ENCODE data around the gene IGF2. TPM values are rescaled to one million over a fixed set of nuclear protein-coding genes. Genes with fewer than 3 reads are reported as not detected.

The IGF2 gene
- total and polyA plus RNA-seq, 4 donors, result 0.67 to 620 (median 42.6) TPM

Small RNA genes within 50 kb of the gene (microRNA-seq; reads per million reads assigned to microRNA genes)
- gene MIR4686, result 0 reads per million in 2 donors
- 76.3 to 127 reads per million in 2 donors for gene MIR483

Other genes with a start within 250 kb of the IGF2 start
- gene PRR33, start 247.5 kb downstream of the IGF2 start, total RNA-seq, result not detected
- gene PRR33, start 247.5 kb downstream of the IGF2 start, polyA plus RNA-seq, result not detected
- 10 to 100 TPM in 1 of 2 donors, 1 to 10 TPM in 1; 8.8 to 54.3 TPM for gene TNNT3, start 219.7 kb downstream of the IGF2 start, total RNA-seq
- gene TNNT3, start 219.7 kb downstream of the IGF2 start, polyA plus RNA-seq, result 1 to 10 TPM; 3.4 to 3.9 TPM
- 10 to 100 TPM; 23.4 to 43.9 TPM for gene MRPL23, start 192.1 kb downstream of the IGF2 start, total RNA-seq
- 100 to 1,000 TPM in 1 of 2 donors, 10 to 100 TPM in 1; 82.3 to 143 TPM for gene MRPL23, start 192.1 kb downstream of the IGF2 start, polyA plus RNA-seq
- gene H19, start 141.5 kb downstream of the IGF2 start, total RNA-seq, result 1,000 to 10,000 TPM in 1 of 2 donors, 100 to 1,000 TPM in 1; 318 to 1,787 TPM
- 10 to 100 TPM in 1 of 2 donors, 1 to 10 TPM in 1; 4.5 to 18.0 TPM for gene H19, start 141.5 kb downstream of the IGF2 start, polyA plus RNA-seq
- 1 to 10 TPM; 1.9 to 2.1 TPM for gene INS, start 21.8 kb upstream of the IGF2 start, total RNA-seq
- gene INS, start 21.8 kb upstream of the IGF2 start, polyA plus RNA-seq, result 10 to 100 TPM; 17.2 to 18.8 TPM
- gene TH, start 32.4 kb upstream of the IGF2 start, total RNA-seq, result under 1 TPM in 1 of 2 donors, not detected in 1; 0.45 TPM
- gene TH, start 32.4 kb upstream of the IGF2 start, polyA plus RNA-seq, result not detected
- gene ASCL2, start 131.2 kb upstream of the IGF2 start, total RNA-seq, result 1 to 10 TPM in 1 of 2 donors, under 1 TPM in 1; 0.62 to 1.4 TPM
- gene ASCL2, start 131.2 kb upstream of the IGF2 start, polyA plus RNA-seq, result not detected
- 1 to 10 TPM; 1.4 to 2.1 TPM for gene C11orf21, start 162.5 kb upstream of the IGF2 start, total RNA-seq
- under 1 TPM in 1 of 2 donors, not detected in 1; 0.46 TPM for gene C11orf21, start 162.5 kb upstream of the IGF2 start, polyA plus RNA-seq
- gene TSPAN32, start 162.6 kb upstream of the IGF2 start, total RNA-seq, result 1 to 10 TPM in 1 of 2 donors, under 1 TPM in 1; 0.84 to 3.5 TPM
- 1 to 10 TPM in 1 of 2 donors, not detected in 1; 8.7 TPM for gene TSPAN32, start 162.6 kb upstream of the IGF2 start, polyA plus RNA-seq
- 100 to 1,000 TPM; 538 to 620 TPM for gene CD81, start 237.9 kb upstream of the IGF2 start, total RNA-seq
- gene CD81, start 237.9 kb upstream of the IGF2 start, polyA plus RNA-seq, result 100 to 1,000 TPM; 363 to 784 TPM